Liver (tissue), 9 donors: ENCODE results near the gene BEST2. TPM values are rescaled to one million over a fixed set of nuclear protein-coding genes. Genes with fewer than 3 reads are reported as not detected.

Source experiments
- DNase-seq: peaks from one replicate; pipeline ENCODE4 v3.0.0-alpha.2; 2017; ENCODE audit warnings: low spot score
- H3K27ac ChIP-seq, 2 donors: one replicate each; pipeline ENCODE4 v1.7.0; 2013; ENCODE audit warnings: inconsistent platforms in 2 of 2, low read length in 2 of 2, control low read depth in 1 of 2, low read depth in 1 of 2, mild to moderate bottlenecking in 1 of 2
- H3K27me3 ChIP-seq, 4 donors: one replicate each; pipeline versions ENCODE4 v1.6.1 to v1.7.0; 2013; ENCODE audit warnings: low read length in 3 of 4, inconsistent platforms in 1 of 4, mild to moderate bottlenecking in 1 of 4, moderate library complexity in 1 of 4; ENCODE audit not compliant: control insufficient read depth in 4 of 4, insufficient read depth in 4 of 4
- H3K36me3 ChIP-seq, 4 donors: one replicate each; pipeline versions ENCODE4 v1.6.1 to v1.7.0; 2013; ENCODE audit warnings: low read length in 3 of 4, mild to moderate bottlenecking in 3 of 4, low read depth in 1 of 4, moderate library complexity in 1 of 4; ENCODE audit not compliant: control insufficient read depth in 4 of 4, insufficient read depth in 3 of 4
- H3K4me1 ChIP-seq, 4 donors: one replicate each; pipeline versions ENCODE4 v1.6.1 to v1.7.0; 2013; ENCODE audit warnings: low read length in 3 of 4, mild to moderate bottlenecking in 3 of 4, moderate library complexity in 1 of 4; ENCODE audit not compliant: control insufficient read depth in 4 of 4, insufficient read depth in 4 of 4
- H3K4me3 ChIP-seq, 3 donors: one replicate each; pipeline versions ENCODE4 v1.6.1 to v1.7.0; 2013; ENCODE audit warnings: low read length in 3 of 3, control low read depth in 1 of 3, low read depth in 1 of 3, mild to moderate bottlenecking in 1 of 3
- H3K9ac ChIP-seq, 2 donors: one replicate each; pipeline ENCODE4 v1.7.0; 2013; ENCODE audit warnings: low read length in 2 of 2, mild to moderate bottlenecking in 2 of 2, moderate library complexity in 2 of 2, control low read depth in 1 of 2, low read depth in 1 of 2
- H3K9me3 ChIP-seq, 4 donors: one replicate each; pipeline versions ENCODE4 v1.6.1 to v1.7.0; 2013; ENCODE audit warnings: low read length in 3 of 4; ENCODE audit not compliant: control insufficient read depth in 4 of 4
- CTCF ChIP-seq: fragments of 150-350 bp; IDR thresholded peaks from 2 replicates; pipeline ENCODE4 v1.5.1; 2017; ENCODE audit warnings: improper control_type of control experiment, low read depth, low read length; ENCODE audit not compliant: missing input control
- EGR1 ChIP-seq, 2 donors: IDR thresholded peaks; 2 replicates each; pipeline ENCODE4 v1.6.1; 2016 to 2018; ENCODE audit warnings: antibody characterized with exemption in 2 of 2, low read depth in 2 of 2
- FOXA1 ChIP-seq: IDR thresholded peaks from 2 replicates; pipeline ENCODE4 v1.6.1; 2016; ENCODE audit warnings: antibody characterized with exemption
- FOXA2 ChIP-seq: IDR thresholded peaks from 2 replicates; pipeline ENCODE4 v1.6.1; 2016; ENCODE audit warnings: antibody characterized with exemption
- GABPA ChIP-seq, 2 donors: IDR thresholded peaks in 1 of 2; conservative IDR thresholded peaks in 1 of 2; 2 replicates each; pipeline ENCODE4 v1.6.1; 2016; ENCODE audit warnings: antibody characterized with exemption in 2 of 2, mild to moderate bottlenecking in 1 of 2, moderate library complexity in 1 of 2
- HNF4A ChIP-seq, 2 donors: conservative IDR thresholded peaks; 2 replicates each; pipeline ENCODE4 v1.6.1; 2016; ENCODE audit warnings: antibody characterized with exemption in 2 of 2, mild to moderate bottlenecking in 2 of 2
- HNF4G ChIP-seq: IDR thresholded peaks from 2 replicates; pipeline ENCODE4 v1.6.1; 2016; ENCODE audit warnings: antibody characterized with exemption
- JUND ChIP-seq, 2 donors: IDR thresholded peaks; 2 replicates each; pipeline ENCODE4 v1.6.1; 2016; ENCODE audit warnings: antibody characterized with exemption in 2 of 2
- MAX ChIP-seq: IDR thresholded peaks from 2 replicates; pipeline ENCODE4 v1.6.1; 2016; ENCODE audit warnings: antibody characterized with exemption
- NR2F2 ChIP-seq: IDR thresholded peaks from 2 replicates; pipeline ENCODE4 v1.6.1; 2016; ENCODE audit warnings: antibody characterized with exemption
- RAD21 ChIP-seq, 2 donors: IDR thresholded peaks; 2 replicates each; pipeline ENCODE4 v1.6.1; 2016; ENCODE audit warnings: antibody characterized with exemption in 2 of 2, mild to moderate bottlenecking in 2 of 2
- REST ChIP-seq: IDR thresholded peaks from 2 replicates; pipeline ENCODE4 v1.6.1; 2016; ENCODE audit warnings: antibody characterized with exemption, mild to moderate bottlenecking
- RXRA ChIP-seq, 2 donors: IDR thresholded peaks; 2 replicates each; pipeline ENCODE4 v1.6.1; 2017 to 2018; ENCODE audit warnings: antibody characterized with exemption in 2 of 2, mild to moderate bottlenecking in 1 of 2
- YY1 ChIP-seq: IDR thresholded peaks from 2 replicates; pipeline ENCODE4 v1.6.1; 2016; ENCODE audit warnings: antibody characterized with exemption, mild to moderate bottlenecking
- WGBS: extraction: QIAGEN DNeasy Blood & Tissue Kit; methylation state at CpG from one replicate; pipeline ENCODE4 v1.1.7; 2013; 5-methylcytosine and 5-hydroxymethylcytosine counted together
- polyA plus RNA-seq, 2 donors: library from polyadenylated mRNA; stranded (reverse) in 1 of 2; unstranded in 1 of 2; fragments of 200-250 nt in 1 of 2; fragments of >200 nt in 1 of 2; fragmentation: Nextera tagmentation in 1 of 2; extraction: Ambion mirVana in 1 of 2; gene quantifications; one replicate each; pipeline versions ENCODE4 v1.2.1 to v1.2.3, GENCODE V29; 2013 to 2015
- total RNA-seq, 2 donors: library from RNA; depleted of rRNA; stranded (reverse); fragments of >200 nt; gene quantifications; one replicate each; pipeline ENCODE4 v1.2.3, GENCODE V29; 2014
- TF ChIP-seq, protein P1 (sequence below): IDR thresholded peaks from 2 replicates; pipeline ENCODE4 v1.6.1; 2016; ENCODE audit warnings: antibody characterized with exemption
- donor health status: healthy.
- donor health status: healthy.
- donor health status: healthy.
- donor health status: healthy.
- donor health status: healthy.

The BEST2 gene
- total and polyA plus RNA-seq, 4 donors, result not detected

DNA sequence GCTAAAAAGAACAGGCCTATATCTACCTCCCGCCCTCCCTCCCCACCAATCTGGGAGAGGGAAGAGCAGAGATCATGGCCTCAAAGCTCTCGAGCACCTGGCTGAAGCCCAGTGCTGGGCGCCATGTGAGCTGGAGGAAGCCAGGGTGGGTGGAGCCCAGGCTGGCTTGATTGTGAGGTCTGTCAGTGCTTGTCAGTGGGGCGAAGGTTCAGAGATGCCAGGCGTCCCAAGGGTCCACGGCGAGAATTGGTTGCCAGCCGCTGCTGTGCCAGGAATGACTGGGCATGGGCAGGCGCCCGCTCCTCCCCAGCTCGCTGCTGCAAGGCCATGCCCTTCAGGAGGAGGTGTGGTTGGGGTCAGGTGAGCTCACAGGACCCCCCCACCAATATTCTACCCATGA lies 11.5 kb downstream of the BEST2 start:
- no peak overlapping the region for H3K4me3 ChIP-seq
- no peaks in the 10 kb centered on the region for H3K27me3 ChIP-seq
- H3K27ac ChIP-seq, result no peak overlapping the region
- no peaks in the 10 kb centered on the region for H3K9me3 ChIP-seq
- no peak overlapping the region for H3K9ac ChIP-seq
- WGBS, result 68% methylated on average over 11 of the region's 11 CpGs
- peaks cover 4 to 18% (median 8%) of the 10 kb centered on the region in 4 donors for H3K36me3 ChIP-seq
- H3K4me1 ChIP-seq, result peaks cover 0 to 15% (median 1%) of the 10 kb centered on the region in 4 donors
- TF ChIP-seq RXRA (IDR thresholded peaks at IDR 0.05) (no peak), GABPA (IDR thresholded peaks at IDR 0.05 in 1 of 2, conservative IDR thresholded peaks at IDR 0.05 in 1 of 2) (no peak), JUND (IDR thresholded peaks at IDR 0.05) (no peak), EGR1 (IDR thresholded peaks at IDR 0.05; ENCODE audit: low read depth in 2 of 2) (no peak), RAD21 (IDR thresholded peaks at IDR 0.05) (no peak), FOXA2 (no peak), MAX (no peak), REST (no peak), FOXA1 (no peak), YY1 (no peak), HNF4A (conservative IDR thresholded peaks at IDR 0.05) (no peak), CTCF (no peak), NR2F2 (no peak)
- TF ChIP-seq, protein P1, sequence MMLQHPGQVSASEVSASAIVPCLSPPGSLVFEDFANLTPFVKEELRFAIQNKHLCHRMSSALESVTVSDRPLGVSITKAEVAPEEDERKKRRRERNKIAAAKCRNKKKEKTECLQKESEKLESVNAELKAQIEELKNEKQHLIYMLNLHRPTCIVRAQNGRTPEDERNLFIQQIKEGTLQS, result no peak
- no peak for DNase-seq

- no peak overlapping the region for H3K4me3 ChIP-seq
- no peak overlapping the region for H3K9ac ChIP-seq
- no peak for DNase-seq
- TF ChIP-seq HNF4G, result no peak
- H3K27ac ChIP-seq, result no peak overlapping the region
- no peaks in the 10 kb centered on the region for H3K27me3 ChIP-seq
- peaks cover 5 to 25% (median 10%) of the 10 kb centered on the region in 4 donors for H3K36me3 ChIP-seq
- 98% methylated on average over 16 of the region's 16 CpGs for WGBS
- peaks cover 0 to 14% (median under 1%) of the 10 kb centered on the region in 4 donors for H3K4me1 ChIP-seq
- no peaks in the 10 kb centered on the region for H3K9me3 ChIP-seq
Observed at GRCh38 chr19:12764698-12765097, 13.1 kb downstream of the BEST2 start.
